K562 treated with DMSO at 1 percent for 48 hours (cell line): Measurements from ENCODE around the gene GAGE13. TPM values are rescaled to one million over a fixed set of nuclear protein-coding genes. Genes with fewer than 3 reads are reported as not detected.

Source experiments
- total RNA-seq: library from RNA; unstranded; fragments of 300-600 nt; gene quantifications from 2 replicates; pipeline ENCODE4 v1.2.3, GENCODE V29; 2022; ENCODE audit warnings: low replicate concordance; ENCODE audit errors: extremely low read depth

Gene GAGE13, protein sequence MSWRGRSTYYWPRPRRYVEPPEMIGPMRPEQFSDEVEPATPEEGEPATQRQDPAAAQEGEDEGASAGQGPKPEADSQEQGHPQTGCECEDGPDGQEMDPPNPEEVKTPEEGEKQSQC
- total RNA-seq: not detected in 2 replicates

DNA sequence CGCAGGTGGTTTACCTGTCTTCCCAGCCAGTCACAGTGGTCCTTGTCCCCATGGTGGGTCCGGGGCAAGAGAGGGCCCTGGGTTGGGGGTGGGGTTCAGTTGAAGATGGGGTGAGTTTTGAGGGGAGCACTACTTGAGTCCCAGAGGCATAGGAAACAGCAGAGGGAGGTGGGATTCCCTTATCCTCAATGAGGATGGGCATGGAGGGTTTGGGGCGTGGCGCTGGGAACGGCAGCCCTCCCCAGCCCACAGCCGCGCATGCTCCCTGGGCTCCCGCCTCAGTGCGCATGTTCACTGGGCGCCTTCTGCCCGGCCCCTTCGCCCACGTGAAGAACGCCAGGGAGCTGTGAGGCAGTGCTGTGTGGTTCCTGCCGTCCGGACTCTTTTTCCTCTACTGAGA lies at the start of gene GAGE13:
Gene GAGE13 (plus strand): TSS at position 301 of the 400 bp plus-strand sequence. CDS start 1,156 bp downstream, outside the sequence.

DNA sequence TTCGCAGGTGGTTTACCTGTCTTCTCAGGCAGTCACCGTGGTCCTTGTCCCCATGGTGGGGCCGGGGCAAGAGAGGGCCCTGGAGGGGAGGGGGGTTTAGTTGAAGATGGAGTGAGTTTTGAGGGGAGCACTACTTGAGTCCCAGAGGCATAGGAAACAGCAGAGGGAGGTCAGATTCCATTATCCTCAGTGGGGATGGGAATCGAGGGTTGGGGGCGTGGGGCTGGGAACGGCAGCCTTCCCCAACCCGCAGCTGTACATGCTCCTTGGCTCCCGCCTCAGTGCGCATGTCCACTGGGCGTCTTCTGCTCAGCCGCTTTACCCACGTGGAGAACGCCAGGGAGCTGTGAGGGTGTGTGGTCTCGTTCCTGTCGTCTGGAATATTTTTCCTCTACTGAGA lies 28.0 kb upstream of the GAGE13 start, which contains the start of gene GAGE10:
Gene GAGE10 (plus strand): TSS at position 301 of the 400 bp plus-strand sequence. CDS start 1,214 bp downstream, outside the sequence.

DNA sequence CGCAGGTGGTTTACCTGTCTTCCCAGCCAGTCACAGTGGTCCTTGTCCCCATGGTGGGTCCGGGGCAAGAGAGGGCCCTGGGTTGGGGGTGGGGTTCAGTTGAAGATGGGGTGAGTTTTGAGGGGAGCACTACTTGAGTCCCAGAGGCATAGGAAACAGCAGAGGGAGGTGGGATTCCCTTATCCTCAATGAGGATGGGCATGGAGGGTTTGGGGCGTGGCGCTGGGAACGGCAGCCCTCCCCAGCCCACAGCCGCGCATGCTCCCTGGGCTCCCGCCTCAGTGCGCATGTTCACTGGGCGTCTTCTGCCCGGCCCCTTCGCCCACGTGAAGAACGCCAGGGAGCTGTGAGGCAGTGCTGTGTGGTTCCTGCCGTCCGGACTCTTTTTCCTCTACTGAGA lies 9.6 kb upstream of the GAGE13 start, which contains the start of gene GAGE12J:
Gene GAGE12J (plus strand): TSS at position 301 of the 400 bp plus-strand sequence. CDS start 1,157 bp downstream, outside the sequence.

Other genes starting within 250 kb of the GAGE13 start
- not detected in 2 replicates for gene GPKOW, start 207.8 kb upstream of the GAGE13 start, total RNA-seq
- not detected in 2 replicates for gene MAGIX, start 168.8 kb upstream of the GAGE13 start, total RNA-seq
- not detected in 2 replicates for gene PLP2, start 159.7 kb upstream of the GAGE13 start, total RNA-seq
- not detected in 2 replicates for gene PRICKLE3, start 145.2 kb upstream of the GAGE13 start, total RNA-seq
- gene SYP, start 131.4 kb upstream of the GAGE13 start, total RNA-seq: not detected in 2 replicates
- gene CACNA1F, start 98.2 kb upstream of the GAGE13 start, total RNA-seq: not detected in 2 replicates
- gene CCDC22, start 96.1 kb upstream of the GAGE13 start, total RNA-seq: not detected in 2 replicates
- not detected in 2 replicates for gene FOXP3, start 66.9 kb upstream of the GAGE13 start, total RNA-seq
- gene PPP1R3F, start 61.8 kb upstream of the GAGE13 start, total RNA-seq: not detected in 2 replicates
- gene GAGE10, start 27.9 kb upstream of the GAGE13 start, total RNA-seq: not detected in 2 replicates
- gene GAGE12J, start 9.5 kb upstream of the GAGE13 start, total RNA-seq: not detected in 2 replicates
- gene GAGE12C, start 200.6 kb downstream of the GAGE13 start, total RNA-seq: not detected in 2 replicates
- not detected in 2 replicates for gene GAGE12D, start 210.2 kb downstream of the GAGE13 start, total RNA-seq
- not detected in 2 replicates for gene GAGE12E, start 219.7 kb downstream of the GAGE13 start, total RNA-seq
- gene GAGE12F, start 229.3 kb downstream of the GAGE13 start, total RNA-seq: not detected in 2 replicates
- not detected in 2 replicates for gene GAGE12G, start 238.8 kb downstream of the GAGE13 start, total RNA-seq
- not detected in 2 replicates for gene GAGE12H, start 248.4 kb downstream of the GAGE13 start, total RNA-seq